Measurements from ENCODE around the gene LPO.

The LPO gene

DNA sequence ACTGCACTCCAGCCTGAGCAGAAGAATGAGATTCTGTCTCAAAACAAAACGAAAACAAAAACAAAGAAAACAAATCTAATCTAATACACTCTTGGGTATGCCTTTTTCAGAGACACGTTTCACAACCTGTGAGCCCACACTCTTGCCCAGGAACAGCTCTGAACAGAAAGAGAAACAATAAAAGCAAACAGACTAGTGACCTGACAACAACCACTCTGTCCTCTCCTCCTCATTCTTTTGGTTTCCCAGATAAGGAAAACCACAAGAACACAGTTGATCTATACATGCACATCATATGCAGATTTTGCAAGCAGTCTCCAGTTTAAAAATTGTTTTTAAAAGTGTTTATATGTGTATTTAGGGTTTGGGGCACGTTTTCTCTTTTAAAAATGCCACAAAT, 20.6 kb upstream of the LPO start:
- Mint-ChIP-seq H3K4me1 (ENCODE audit: low read depth) (peaks cover 22% of the 10 kb centered on the region), H3K27me3 (no peaks in the 10 kb centered on the region), H3K36me3 (ENCODE audit: low read depth) (peaks cover 15% of the 10 kb centered on the region), H3K9me3 (no peaks in the 10 kb centered on the region), H3K4me3 (peak overlapping the region; percentile 30), H3K27ac (peak overlapping the region; percentile 5)

DNA sequence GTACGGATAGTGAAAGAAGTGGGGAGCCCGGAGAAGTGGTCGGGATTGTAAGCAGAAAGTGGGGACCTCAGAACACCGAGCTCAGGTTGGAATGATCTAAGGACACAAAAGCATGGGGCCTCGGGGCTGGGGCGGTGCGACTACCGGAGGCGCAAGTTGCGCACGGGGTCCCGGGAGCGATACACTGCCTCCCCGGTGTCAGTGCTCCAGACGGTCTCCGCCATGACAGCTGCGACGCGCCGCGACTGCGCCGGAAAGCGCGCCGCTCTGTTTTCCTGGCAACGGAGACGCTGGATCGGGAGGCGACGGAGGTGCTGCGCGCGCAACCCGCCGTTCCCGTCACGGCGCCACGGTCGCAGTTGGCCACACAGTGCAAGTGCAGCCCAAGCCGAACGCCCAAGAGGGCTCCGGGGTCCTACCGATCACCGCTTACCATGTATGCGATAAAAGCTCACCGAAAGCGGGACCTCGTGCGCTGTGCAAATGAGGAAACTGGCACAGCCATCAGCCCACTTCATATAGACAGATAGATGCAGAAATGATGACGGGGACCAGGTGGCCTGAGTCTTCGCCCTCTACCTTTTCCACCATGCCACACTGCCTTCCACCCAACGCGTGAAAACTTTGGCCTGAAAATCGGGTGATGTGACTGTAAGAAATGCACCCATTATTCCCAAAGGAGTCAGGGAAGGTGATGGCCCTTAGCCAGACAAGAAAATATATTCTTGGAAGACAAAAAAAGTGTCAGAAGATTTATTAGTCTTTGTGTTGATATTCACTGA, 19.2 kb upstream of the LPO start, which contains the start of gene MKS1:
TSS of gene MKS1 (minus strand) at position 249 of the 782 bp plus-strand sequence. CDS start at position 224, 25 bp downstream.
- Mint-ChIP-seq H3K9me3 (no peaks in the 10 kb centered on the region), H3K36me3 (ENCODE audit: low read depth) (peaks cover 5% of the 10 kb centered on the region), H3K4me3 (peak within 1 kb of the TSS; percentile 94), H3K27me3 (peaks cover 4% of the 10 kb centered on the region), H3K27ac (peak within 1 kb of the TSS; percentile 94), H3K4me1 (ENCODE audit: low read depth) (peaks cover 25% of the 10 kb centered on the region)

DNA sequence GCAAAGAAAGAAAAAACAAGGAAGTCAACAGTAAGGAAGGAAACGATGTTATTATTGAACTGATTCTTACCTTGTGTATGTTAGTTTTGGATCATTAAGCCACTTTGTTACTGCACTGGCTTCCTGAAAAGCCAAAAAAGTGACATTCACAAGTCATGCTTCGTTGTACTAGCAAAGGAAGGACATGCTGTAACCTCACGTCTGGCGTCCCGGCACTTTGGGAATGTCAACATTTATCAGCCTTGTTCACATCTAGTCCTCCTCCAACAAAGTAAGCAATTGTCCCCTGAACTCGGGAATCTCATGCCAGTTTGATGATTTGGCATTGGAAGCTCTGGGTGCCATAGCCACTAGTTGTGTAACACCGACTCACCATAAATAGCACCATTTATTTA, 18.6 kb upstream of the LPO start:
- Mint-ChIP-seq H3K4me1 (ENCODE audit: low read depth) (peaks cover 29% of the 10 kb centered on the region), H3K27ac (peak overlapping the region; percentile 94), H3K36me3 (ENCODE audit: low read depth) (peaks cover 5% of the 10 kb centered on the region), H3K9me3 (no peaks in the 10 kb centered on the region), H3K4me3 (peak overlapping the region; percentile 94), H3K27me3 (peaks cover 4% of the 10 kb centered on the region)

DNA sequence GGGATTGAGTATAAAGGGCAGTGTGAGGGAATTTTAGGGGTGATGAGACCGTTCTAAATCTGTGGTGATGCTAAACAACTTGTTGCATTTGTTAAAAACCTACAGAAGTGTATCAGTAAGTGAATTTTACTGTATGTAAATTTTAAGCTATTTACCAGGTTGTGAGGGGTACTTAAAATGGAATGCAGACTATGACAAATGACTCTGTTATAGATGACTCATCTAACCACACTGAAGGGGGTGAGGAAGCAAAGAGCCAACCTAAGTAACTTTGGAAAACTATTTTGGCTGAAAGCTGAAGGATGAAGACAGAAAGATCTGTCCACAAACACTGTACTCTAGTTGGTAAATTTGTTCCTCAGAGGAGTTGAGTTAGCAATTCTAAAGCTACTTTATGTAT, 14.1 kb upstream of the LPO start:
- Mint-ChIP-seq H3K9me3 (no peaks in the 10 kb centered on the region), H3K27ac (no peak overlapping the region), H3K4me3 (no peak overlapping the region), H3K4me1 (ENCODE audit: low read depth) (peaks cover 16% of the 10 kb centered on the region), H3K27me3 (peaks cover 22% of the 10 kb centered on the region), H3K36me3 (ENCODE audit: low read depth) (no peaks in the 10 kb centered on the region)

DNA sequence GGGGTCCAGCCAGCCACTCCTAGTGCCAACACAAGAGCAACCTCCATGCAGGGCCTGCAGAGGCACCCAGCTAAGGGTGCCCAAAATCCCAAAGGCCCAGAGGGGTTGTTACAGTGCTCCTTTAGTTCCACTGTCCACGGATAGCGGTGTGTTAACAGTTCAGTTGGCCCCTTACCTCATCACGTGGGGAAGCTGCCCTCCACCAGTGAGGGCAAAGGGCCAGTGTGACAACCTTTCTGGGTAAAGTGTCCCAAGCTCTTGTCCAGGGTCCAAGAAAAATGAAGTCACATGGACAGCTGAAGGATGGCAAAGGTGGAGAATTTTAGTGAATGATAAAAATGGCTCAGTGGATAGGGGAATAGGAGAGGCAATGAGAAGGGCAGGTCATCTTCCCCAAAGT, 10.7 kb upstream of the LPO start:
- no peaks in the 10 kb centered on the region for H3K36me3 Mint-ChIP-seq (ENCODE audit: low read depth)
- H3K27ac Mint-ChIP-seq: no peak overlapping the region
- no peak overlapping the region for H3K4me3 Mint-ChIP-seq
- H3K4me1 Mint-ChIP-seq (ENCODE audit: low read depth): peaks cover 13% of the 10 kb centered on the region
- H3K27me3 Mint-ChIP-seq: peaks cover 35% of the 10 kb centered on the region
- H3K9me3 Mint-ChIP-seq: no peaks in the 10 kb centered on the region

DNA sequence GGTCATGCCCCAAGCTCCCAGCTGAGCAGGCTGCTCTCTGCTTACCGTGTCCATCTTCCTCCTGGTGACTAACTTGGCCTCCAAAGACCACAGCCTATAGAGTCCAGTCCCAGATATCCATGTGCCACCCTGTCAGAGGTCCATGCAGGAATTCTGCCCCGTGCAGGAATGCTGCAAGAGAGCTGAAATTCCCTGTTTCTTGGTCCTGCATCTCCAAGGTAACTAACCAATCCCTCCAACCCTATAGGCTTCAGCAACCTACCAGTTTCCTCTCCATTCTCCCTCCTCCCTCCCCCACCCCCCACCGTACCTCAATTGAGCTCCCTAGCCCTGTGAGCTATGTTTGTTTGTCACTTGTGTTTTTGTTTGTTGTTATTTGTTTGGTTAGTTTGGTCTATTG, 9.7 kb upstream of the LPO start:
- H3K4me3 Mint-ChIP-seq: no peak overlapping the region
- no peaks in the 10 kb centered on the region for H3K9me3 Mint-ChIP-seq
- no peak overlapping the region for H3K27ac Mint-ChIP-seq
- H3K27me3 Mint-ChIP-seq: peaks cover 31% of the 10 kb centered on the region
- peaks cover 17% of the 10 kb centered on the region for H3K4me1 Mint-ChIP-seq (ENCODE audit: low read depth)
- H3K36me3 Mint-ChIP-seq (ENCODE audit: low read depth): no peaks in the 10 kb centered on the region

DNA sequence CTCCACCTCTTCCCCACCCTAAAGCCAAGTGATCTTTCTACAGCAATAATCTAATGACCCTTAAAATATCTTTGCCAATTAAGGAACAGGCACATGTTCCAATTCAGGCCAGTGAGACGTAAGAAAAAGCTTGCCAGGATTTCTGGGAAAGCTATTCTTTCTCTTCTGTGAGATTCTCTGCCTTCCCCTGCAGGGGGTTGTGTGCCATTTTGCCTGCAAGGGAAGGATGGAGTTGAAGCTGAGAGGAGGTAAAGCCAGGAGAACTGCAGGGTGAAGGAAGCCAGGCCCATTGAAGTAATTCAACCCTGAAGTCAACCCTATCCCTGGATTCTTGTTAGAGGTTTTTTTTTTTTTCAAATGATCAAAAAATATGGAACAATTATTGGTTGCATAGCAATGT, 9.0 kb upstream of the LPO start:
- Mint-ChIP-seq H3K4me1 (ENCODE audit: low read depth) (peaks cover 13% of the 10 kb centered on the region), H3K36me3 (ENCODE audit: low read depth) (no peaks in the 10 kb centered on the region), H3K27me3 (peaks cover 33% of the 10 kb centered on the region), H3K27ac (no peak overlapping the region), H3K9me3 (no peaks in the 10 kb centered on the region), H3K4me3 (no peak overlapping the region)

DNA sequence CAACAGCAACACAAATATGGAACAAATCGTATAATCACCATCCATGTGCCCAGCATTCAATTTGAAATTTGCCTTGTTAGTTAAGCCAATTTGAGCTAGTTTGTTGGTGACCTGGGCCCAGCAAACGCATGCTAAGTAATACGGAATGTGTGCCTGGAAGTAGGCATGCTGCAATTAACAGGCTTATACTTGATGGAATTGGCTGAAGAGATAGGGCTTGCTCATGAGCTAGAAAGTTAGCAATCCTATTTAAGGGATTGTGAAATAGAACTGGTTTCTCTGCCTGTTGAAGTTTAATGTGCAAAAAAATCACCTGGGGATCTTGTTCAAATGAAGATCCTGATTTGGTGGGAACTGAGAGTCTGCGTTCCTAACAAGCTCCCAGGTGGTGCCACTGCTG, 8.5 kb upstream of the LPO start:
- H3K9me3 Mint-ChIP-seq: no peaks in the 10 kb centered on the region
- peaks cover 10% of the 10 kb centered on the region for H3K4me1 Mint-ChIP-seq (ENCODE audit: low read depth)
- H3K4me3 Mint-ChIP-seq: no peak overlapping the region
- no peak overlapping the region for H3K27ac Mint-ChIP-seq
- H3K27me3 Mint-ChIP-seq: peaks cover 38% of the 10 kb centered on the region
- no peaks in the 10 kb centered on the region for H3K36me3 Mint-ChIP-seq (ENCODE audit: low read depth)

DNA sequence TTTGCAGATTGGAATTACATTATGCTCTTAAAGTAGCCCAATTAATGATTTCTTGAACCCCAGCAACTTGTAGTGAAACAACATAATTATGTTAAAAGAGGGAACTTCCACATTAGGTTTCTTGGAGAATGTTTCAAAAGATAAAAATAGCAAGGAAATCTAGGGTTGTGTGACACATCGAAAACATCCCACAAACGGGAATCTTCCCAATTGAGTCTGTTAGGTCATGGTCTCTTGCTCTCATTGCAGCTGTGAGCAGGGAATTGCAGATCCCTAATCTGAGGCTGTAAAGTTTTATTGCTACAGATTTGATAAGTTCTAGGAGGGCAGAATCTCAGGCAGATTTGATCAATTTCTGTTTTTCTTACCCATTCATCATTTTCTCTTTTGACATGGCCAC, 6.7 kb upstream of the LPO start:
- no peak overlapping the region for H3K27ac Mint-ChIP-seq
- peaks cover 10% of the 10 kb centered on the region for H3K4me1 Mint-ChIP-seq (ENCODE audit: low read depth)
- no peak overlapping the region for H3K4me3 Mint-ChIP-seq
- no peaks in the 10 kb centered on the region for H3K9me3 Mint-ChIP-seq
- peaks cover 49% of the 10 kb centered on the region for H3K27me3 Mint-ChIP-seq
- no peaks in the 10 kb centered on the region for H3K36me3 Mint-ChIP-seq (ENCODE audit: low read depth)

DNA sequence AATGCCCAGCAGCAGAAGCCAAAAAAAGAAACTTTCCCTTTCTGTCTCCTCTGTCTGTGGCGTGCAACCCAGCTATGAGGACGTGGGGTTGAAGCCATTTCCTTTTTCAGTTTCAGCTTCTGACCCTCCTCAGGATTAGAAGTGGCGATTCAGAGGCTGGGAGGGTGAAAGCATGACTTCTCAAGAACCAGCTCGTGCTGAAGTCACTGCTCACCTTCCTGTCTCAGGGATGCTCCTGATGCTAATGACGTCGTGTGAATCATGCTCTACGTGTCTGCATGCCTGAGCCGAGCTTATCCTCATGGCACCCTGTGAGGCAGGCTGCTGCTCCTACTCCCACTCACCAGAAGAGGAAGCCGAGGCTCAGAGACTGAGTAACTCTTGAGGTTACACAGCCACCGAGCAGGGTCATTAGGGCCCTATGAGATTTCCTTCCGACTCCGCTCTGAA, 5.7 kb upstream of the LPO start:
- Mint-ChIP-seq H3K27ac (peak overlapping the region; percentile 50), H3K4me1 (ENCODE audit: low read depth) (peaks cover 10% of the 10 kb centered on the region), H3K4me3 (no peak overlapping the region), H3K27me3 (peaks cover 45% of the 10 kb centered on the region), H3K9me3 (no peaks in the 10 kb centered on the region), H3K36me3 (ENCODE audit: low read depth) (no peaks in the 10 kb centered on the region)

DNA sequence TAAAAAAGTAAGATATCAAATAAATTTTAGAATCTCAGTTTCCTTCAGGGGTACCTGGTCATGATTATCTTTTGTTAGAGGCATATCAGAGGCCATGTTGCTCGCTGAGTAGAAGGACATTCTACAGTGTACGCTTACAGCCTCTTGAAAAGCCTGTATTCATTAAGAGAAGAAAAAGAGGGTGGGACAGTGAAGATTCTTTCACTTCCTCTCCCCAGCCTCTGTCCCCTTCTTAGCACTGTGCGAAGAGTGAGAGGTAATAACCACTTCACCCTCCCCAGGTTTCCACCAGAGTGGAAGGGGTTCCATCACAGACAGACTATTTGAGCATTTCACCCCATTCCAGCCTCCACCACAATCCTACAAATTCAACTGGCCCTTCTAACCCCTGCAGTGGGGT, 4.8 kb upstream of the LPO start:
- no peak overlapping the region for H3K4me3 Mint-ChIP-seq
- H3K27ac Mint-ChIP-seq: no peak overlapping the region
- no peaks in the 10 kb centered on the region for H3K36me3 Mint-ChIP-seq (ENCODE audit: low read depth)
- peaks cover 47% of the 10 kb centered on the region for H3K27me3 Mint-ChIP-seq
- no peaks in the 10 kb centered on the region for H3K9me3 Mint-ChIP-seq
- H3K4me1 Mint-ChIP-seq (ENCODE audit: low read depth): peaks cover 10% of the 10 kb centered on the region

DNA sequence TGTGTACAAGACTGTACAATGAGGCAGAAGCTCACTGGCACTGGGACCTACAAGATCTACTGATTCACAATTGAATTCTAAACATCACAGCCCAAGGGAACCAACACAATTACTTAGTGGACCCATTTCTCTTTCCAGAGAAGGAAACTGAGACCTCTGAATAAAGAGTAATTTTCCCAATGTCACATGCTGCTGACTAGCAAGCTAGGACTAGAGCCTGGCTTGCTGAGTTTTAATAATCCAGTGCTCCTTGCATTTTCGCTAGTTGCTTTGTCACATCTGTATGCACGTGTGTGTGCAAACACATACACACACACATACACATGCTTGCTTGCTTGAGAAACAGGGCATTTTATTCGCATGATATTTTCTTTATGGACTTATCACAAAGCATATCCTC, 3.9 kb upstream of the LPO start:
- Mint-ChIP-seq H3K36me3 (ENCODE audit: low read depth) (no peaks in the 10 kb centered on the region), H3K9me3 (no peaks in the 10 kb centered on the region), H3K27ac (no peak overlapping the region), H3K27me3 (peaks cover 46% of the 10 kb centered on the region), H3K4me1 (ENCODE audit: low read depth) (peaks cover 10% of the 10 kb centered on the region), H3K4me3 (no peak overlapping the region)

DNA sequence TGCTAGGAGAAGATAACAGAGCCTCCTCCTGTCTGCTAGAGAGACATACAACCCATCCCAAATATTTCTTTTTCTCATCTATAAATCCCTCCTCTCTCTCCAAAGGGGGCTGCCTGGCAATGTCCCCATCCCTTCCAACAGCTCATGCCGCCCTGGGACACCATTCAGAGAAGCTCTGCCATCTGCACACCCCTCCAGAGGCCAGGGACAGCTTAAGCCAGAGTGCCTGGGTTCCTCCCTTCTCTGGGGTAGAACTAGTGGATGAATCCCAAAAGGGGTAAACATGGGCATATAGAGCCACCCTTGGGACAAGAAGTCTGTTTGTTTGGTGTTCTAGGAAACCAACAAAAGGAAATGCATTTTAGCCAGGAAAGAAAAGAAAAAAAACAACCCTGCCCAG, 2.6 kb upstream of the LPO start:
- H3K4me1 Mint-ChIP-seq (ENCODE audit: low read depth): peaks cover 10% of the 10 kb centered on the region
- H3K9me3 Mint-ChIP-seq: no peaks in the 10 kb centered on the region
- no peak overlapping the region for H3K27ac Mint-ChIP-seq
- no peaks in the 10 kb centered on the region for H3K36me3 Mint-ChIP-seq (ENCODE audit: low read depth)
- H3K4me3 Mint-ChIP-seq: no peak overlapping the region
- H3K27me3 Mint-ChIP-seq: peaks cover 54% of the 10 kb centered on the region

DNA sequence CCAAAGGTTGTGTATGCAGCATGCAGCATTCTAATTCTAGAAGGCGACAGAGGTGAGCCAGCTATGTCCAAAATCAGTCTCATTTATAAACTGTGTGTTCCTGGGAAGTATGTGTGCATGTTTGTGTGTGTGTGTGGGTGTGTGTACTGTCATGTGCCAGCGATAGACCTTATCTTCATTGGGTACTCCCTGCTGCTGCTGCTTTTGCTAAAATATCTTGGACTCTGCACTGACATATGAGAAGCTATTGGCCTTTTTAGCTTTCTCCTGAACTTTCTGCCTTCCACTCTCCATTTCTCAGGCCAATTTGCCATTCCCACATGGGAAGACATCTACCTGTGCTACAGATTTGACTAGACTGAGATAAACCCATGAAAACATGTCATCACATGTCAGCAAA, 2.0 kb upstream of the LPO start:
- H3K36me3 Mint-ChIP-seq (ENCODE audit: low read depth): no peaks in the 10 kb centered on the region
- no peak overlapping the region for H3K4me3 Mint-ChIP-seq
- no peaks in the 10 kb centered on the region for H3K9me3 Mint-ChIP-seq
- no peak overlapping the region for H3K27ac Mint-ChIP-seq
- H3K4me1 Mint-ChIP-seq (ENCODE audit: low read depth): peaks cover 10% of the 10 kb centered on the region
- peaks cover 54% of the 10 kb centered on the region for H3K27me3 Mint-ChIP-seq

DNA sequence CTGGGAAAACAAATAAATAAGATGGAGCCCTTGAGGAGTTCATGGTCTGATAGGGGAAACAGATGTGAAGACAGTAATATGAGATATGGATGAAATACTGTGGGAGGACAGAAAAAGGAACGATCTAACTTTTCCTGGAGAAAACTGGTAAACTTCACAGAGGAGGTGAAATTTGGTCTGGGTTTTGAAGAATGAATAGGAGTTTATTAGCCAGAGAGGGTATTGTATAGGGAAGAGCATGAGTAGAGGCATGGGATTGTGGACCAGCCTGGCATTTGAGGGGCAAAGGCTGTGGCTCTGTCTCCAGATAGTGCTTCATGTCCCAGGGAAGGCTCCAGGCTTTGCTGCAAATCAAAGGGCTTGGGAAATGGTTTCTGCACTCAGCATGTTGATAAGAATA, 1.6 kb downstream of the LPO start:
- Mint-ChIP-seq H3K4me1 (ENCODE audit: low read depth) (peaks cover 8% of the 10 kb centered on the region), H3K9me3 (no peaks in the 10 kb centered on the region), H3K36me3 (ENCODE audit: low read depth) (no peaks in the 10 kb centered on the region), H3K27ac (no peak overlapping the region), H3K27me3 (peaks cover 60% of the 10 kb centered on the region), H3K4me3 (no peak overlapping the region)

DNA sequence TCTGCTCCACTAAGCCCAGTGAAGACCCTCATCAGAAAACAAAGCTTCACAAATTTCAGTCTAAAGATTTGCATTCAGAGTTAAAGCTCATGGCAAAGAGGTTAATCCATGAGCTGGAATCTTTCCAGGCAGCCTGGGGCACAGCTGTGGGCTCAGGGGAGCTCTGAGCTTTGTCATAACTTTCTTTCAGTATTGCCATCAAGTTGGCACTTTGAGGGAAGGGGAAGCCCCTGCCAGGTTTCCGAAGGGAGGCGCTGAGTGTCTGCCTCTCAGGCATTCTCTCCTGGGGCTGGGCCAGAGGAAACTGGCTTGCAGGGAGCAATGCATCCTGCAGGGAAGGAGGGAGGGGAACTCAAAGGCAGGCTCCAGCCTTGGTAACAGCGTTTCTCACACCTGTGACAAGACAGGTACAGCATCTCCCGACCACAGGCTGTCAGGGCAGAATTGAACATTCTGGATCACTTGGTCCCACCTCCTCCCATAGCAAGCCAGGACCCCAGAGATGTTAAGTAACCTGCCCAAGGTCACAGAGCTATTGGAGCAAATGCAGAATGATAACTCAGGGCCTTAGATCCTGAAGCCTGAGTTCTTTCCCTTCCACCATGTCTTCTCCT, 3.9 kb downstream of the LPO start:
- Mint-ChIP-seq H3K27ac (no peak overlapping the region), H3K4me3 (no peak overlapping the region), H3K27me3 (peaks cover 50% of the 10 kb centered on the region), H3K9me3 (no peaks in the 10 kb centered on the region), H3K4me1 (ENCODE audit: low read depth) (peaks cover 8% of the 10 kb centered on the region), H3K36me3 (ENCODE audit: low read depth) (no peaks in the 10 kb centered on the region)
